Sciatic nerve (tissue), 2 donors: Measurements from ENCODE around the gene PDCD7. TPM values are rescaled to one million over a fixed set of nuclear protein-coding genes. Genes with fewer than 3 reads are reported as not detected.
A peak's percentile ranks its signal among the peaks of the same experiment; 100 is the strongest.
"Not testable (repeated sequence)": the region's sequence is repeated elsewhere in the genome, so short reads cannot be mapped to it uniquely, and the experiment has no call there.

Source experiments
- ATAC-seq: fragments of 200-7000 bp; cut with Tn5 transposase; one replicate; pipeline ENCODE4 v1.9.1; 2020; ENCODE audit warnings: mild to moderate bottlenecking, moderate library complexity
- DNase-seq: peaks from one replicate; pipeline ENCODE4 v3.0.0-alpha.2; 2020; ENCODE audit warnings: low spot score
- intact Hi-C: fragments of 100-400 bp; cut with DNase I; formaldehyde crosslinking; loops from one replicate; pipeline ENCODE4 v1.14.2; 2022
- total RNA-seq: library from RNA; stranded (reverse); fragmentation: NEBNext Ultra II Directional; extraction: Animal tissue kit (Norgen Biotek cat#: 25700); gene quantifications from one replicate; pipeline ENCODE4 v1.2.1, GENCODE V29; 2021
- donor health status: DM: no; HTN: no; CAD: no.
- donor health status: DM: no; HTN: no; CAD: no.

Gene PDCD7
- total RNA-seq, 1 donor from 2014 or later = 29.6 TPM

GRCh38 chr15:65134538-65134937 is 930 bp upstream of the PDCD7 start:
- intact Hi-C loops = no loop called here
- ATAC-seq = no peak
- DNase-seq = no peak

- intact Hi-C loops = no loop called here
These were observed 595 bp downstream of the PDCD7 start for GRCh38 chr15:65132878-65133547.

GRCh38 chr15:65130941-65131340 is 2.7 kb downstream of the PDCD7 start:
- ATAC-seq (no peak), DNase-seq (no peak)
- intact Hi-C loops = no loop called here

More at GRCh38 chr15:65132878-65133547, 595 bp downstream of the PDCD7 start:
- peak; percentile 60 for DNase-seq
- ATAC-seq = peak; percentile 41

GRCh38 chr15:65115542-65115941 is 18.1 kb downstream of the PDCD7 start:
- DNase-seq (no peak), ATAC-seq (no peak)
- intact Hi-C loops = no loop called here

GRCh38 chr15:65115086-65115485 is 18.5 kb downstream of the PDCD7 start, which contains the start of gene UBAP1L:
TSS of gene UBAP1L (minus strand) at chr15:65115200. CDS start at chr15:65106215, 8,985 bp downstream.
- intact Hi-C loops = no loop called here
- no peak for ATAC-seq
- DNase-seq = no peak

- intact Hi-C loops = no loop called here
- DNase-seq = peak; percentile 45
- ATAC-seq = peak; percentile 52
These were observed 22.8 kb downstream of the PDCD7 start for GRCh38 chr15:65110676-65111292.

GRCh38 chr15:65106011-65106590 is 27.5 kb downstream of the PDCD7 start:
- DNase-seq (no peak), ATAC-seq (no peak)
- intact Hi-C loops = no loop called here

- intact Hi-C loops = no loop called here
- DNase-seq (no peak), ATAC-seq (no peak)
These were observed 28.6 kb downstream of the PDCD7 start for GRCh38 chr15:65105038-65105437.

GRCh38 chr15:65102912-65103311 is 30.7 kb downstream of the PDCD7 start:
- DNase-seq (no peak), ATAC-seq (no peak)
- intact Hi-C loops = no loop called here

- intact Hi-C loops = no loop called here
- DNase-seq (peak; percentile 57), ATAC-seq (peak; percentile 14)
These were observed 31.5 kb downstream of the PDCD7 start for GRCh38 chr15:65101891-65102708.

GRCh38 chr15:65101411-65101890 is 32.2 kb downstream of the PDCD7 start:
- ATAC-seq (peak; percentile 63), DNase-seq (peak; percentile 85)
- intact Hi-C loops = no loop called here

GRCh38 chr15:65100442-65100841 is 33.2 kb downstream of the PDCD7 start:
- ATAC-seq (no peak), DNase-seq (peak; percentile 50)
- intact Hi-C loops = no loop called here

GRCh38 chr15:65099801-65100200 is 33.8 kb downstream of the PDCD7 start:
- DNase-seq, intact Hi-C loops, ATAC-seq: not testable (repeated sequence)

GRCh38 chr15:65099336-65099735 is 34.3 kb downstream of the PDCD7 start:
- DNase-seq (peak; percentile 46), ATAC-seq (no peak)
- intact Hi-C loops = no loop called here

- intact Hi-C loops = no loop called here
- no peak for ATAC-seq
- peak; percentile 31 for DNase-seq
These were observed 35.9 kb downstream of the PDCD7 start for GRCh38 chr15:65097651-65098263.

GRCh38 chr15:65096481-65097385 is 36.9 kb downstream of the PDCD7 start:
- ATAC-seq (no peak), DNase-seq (peak; percentile 30)
- intact Hi-C loops = no loop called here

GRCh38 chr15:65095747-65096104 is 37.9 kb downstream of the PDCD7 start:
- intact Hi-C loops = no loop called here
- DNase-seq = peak; percentile 25
- ATAC-seq = no peak
